Right ventricle myocardium superior (tissue), 1 donor: Measurements from ENCODE around the gene SIAH3. TPM values are rescaled to one million over a fixed set of nuclear protein-coding genes. Genes with fewer than 3 reads are reported as not detected.
A peak's percentile ranks its signal among the peaks of the same experiment; 100 is the strongest.
"Not testable (repeated sequence)": the region's sequence is repeated elsewhere in the genome, so short reads cannot be mapped to it uniquely, and the experiment has no call there.

ENCODE experiments used
- ATAC-seq: fragments of 200-7000 bp; cut with Tn5 transposase; one replicate; pipeline ENCODE4 v1.9.1; 2020; ENCODE audit warnings: mild to moderate bottlenecking; ENCODE audit not compliant: poor library complexity
- DNase-seq: peaks from one replicate; pipeline ENCODE4 v3.0.0-alpha.2; 2020
- intact Hi-C: fragments of 100-400 bp; cut with DNase I; formaldehyde crosslinking; loops from one replicate; pipeline ENCODE4 v1.11.2; 2022
- long read RNA-seq: library from polyadenylated mRNA; unstranded; transcript quantifications from one replicate; pipeline ENCODE4 v2.0.0, GENCODE V29; 2021
- total RNA-seq: library from RNA; stranded (reverse); fragmentation: NEBNext Ultra II Directional; extraction: Animal tissue kit (Norgen Biotek cat#: 25700); gene quantifications from one replicate; pipeline ENCODE4 v1.2.1, GENCODE V29; 2021
- donor health status: DM: no; HTN: yes; CAD: no; lungs with severe emphysema.

The SIAH3 gene, protein sequence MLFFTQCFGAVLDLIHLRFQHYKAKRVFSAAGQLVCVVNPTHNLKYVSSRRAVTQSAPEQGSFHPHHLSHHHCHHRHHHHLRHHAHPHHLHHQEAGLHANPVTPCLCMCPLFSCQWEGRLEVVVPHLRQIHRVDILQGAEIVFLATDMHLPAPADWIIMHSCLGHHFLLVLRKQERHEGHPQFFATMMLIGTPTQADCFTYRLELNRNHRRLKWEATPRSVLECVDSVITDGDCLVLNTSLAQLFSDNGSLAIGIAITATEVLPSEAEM
- not detected for total RNA-seq
- long read RNA-seq, partial matches to known transcripts: 0 of 1 reads
- long read RNA-seq, other reads (novel, unspliced or antisense): 1 of 1 reads

DNA sequence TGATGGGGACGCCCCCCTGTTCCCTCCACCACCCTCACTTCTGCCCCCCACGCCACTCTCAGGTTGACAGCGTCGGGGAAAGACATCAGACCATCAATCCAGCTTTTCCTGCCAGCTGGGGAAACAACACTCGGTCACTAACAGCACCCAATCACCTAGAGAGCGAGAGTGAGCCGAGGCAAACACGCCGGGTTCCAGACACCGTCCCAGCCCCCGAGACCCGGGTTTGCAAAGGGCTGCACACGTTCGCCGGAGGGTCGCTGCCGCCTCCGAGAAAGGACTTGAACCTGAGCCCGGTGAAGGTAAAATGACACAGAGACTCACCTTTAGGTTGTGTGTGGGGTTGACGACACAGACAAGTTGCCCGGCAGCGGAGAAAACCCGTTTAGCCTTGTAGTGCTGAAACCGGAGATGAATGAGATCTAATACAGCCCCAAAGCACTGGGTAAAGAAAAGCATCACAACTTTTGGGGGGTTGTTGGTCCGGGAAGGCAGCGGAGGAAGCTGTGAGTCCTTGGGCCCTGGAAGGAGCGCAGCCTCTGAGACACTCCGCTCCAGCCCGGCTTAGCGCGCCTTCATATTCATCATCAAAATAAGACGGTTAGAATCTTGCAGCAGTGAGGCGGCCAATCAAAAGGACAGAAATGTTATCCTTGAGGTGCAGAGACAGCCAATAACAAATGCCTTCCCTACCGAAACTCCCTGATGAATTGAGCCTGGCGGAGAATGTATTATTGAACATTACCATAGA lies at the start of gene SIAH3:
SIAH3 (minus strand) TSS at position 583 of the 751 bp plus-strand sequence; CDS start at position 459, 124 bp downstream.
- intact Hi-C loops: no loop called here
- no peak for DNase-seq
- peak; percentile 31 for ATAC-seq

DNA sequence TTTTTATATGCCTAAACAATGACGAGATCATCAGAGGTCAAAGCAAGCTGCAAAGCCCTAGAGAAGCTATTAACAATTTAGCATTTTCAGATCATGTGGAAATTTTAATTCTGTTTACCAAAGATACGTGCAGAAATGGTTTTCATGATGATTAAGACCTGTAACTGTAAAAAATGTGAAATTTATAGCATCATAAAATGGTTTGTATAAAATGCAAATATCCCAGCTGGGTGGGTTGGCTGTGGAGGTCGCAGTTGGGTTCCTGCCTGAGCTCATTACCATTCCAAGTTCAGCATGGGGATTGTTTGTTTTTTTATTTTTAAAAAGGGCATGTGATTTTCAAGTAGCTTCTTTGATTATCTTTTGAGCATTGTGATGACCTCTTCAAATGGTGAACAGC lies 47.9 kb upstream of the SIAH3 start:
- no peak for ATAC-seq
- DNase-seq: no peak
- intact Hi-C loops: no loop called here

DNA sequence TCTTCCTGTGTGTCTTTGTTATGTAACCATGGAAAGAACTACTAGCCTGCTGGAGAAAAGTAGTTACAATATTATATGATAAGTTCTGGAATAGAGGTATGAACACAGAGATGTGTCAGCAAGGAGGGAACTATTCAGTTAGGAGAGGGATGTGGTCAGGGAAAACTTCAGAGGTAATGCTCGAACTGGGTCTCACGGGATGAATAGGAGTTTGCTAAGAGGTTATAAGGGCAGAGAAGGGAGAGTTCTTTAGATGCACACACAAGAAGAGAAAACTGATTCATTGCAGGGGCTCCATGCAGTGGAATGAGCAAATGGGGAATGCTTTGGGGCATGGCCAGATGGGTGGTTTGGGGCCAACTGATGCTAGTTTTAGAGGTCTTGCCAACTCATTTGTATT lies 46.0 kb upstream of the SIAH3 start:
- no peak for DNase-seq
- intact Hi-C loops: no loop called here
- no peak for ATAC-seq

DNA sequence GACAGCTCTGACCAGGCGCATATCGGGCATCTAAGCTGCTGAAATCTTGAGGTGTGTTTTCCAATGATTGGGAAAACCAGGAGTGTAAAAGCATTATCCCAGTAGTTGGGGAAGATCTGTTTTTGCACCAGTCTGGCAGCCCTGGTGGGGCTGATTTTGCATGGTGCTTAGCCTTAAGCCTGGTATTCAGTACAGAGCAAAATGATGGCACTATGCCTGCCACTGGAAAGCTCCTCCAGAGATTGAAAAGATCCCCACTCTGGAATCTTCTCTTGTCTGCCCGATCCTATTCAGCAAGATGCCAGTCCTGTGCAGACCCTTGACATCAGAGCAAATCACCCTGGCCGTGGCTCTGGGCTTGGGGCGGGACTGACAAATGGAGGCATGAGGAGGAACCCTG lies 44.7 kb upstream of the SIAH3 start:
- intact Hi-C loops: no loop called here
- ATAC-seq (no peak), DNase-seq (no peak)

DNA sequence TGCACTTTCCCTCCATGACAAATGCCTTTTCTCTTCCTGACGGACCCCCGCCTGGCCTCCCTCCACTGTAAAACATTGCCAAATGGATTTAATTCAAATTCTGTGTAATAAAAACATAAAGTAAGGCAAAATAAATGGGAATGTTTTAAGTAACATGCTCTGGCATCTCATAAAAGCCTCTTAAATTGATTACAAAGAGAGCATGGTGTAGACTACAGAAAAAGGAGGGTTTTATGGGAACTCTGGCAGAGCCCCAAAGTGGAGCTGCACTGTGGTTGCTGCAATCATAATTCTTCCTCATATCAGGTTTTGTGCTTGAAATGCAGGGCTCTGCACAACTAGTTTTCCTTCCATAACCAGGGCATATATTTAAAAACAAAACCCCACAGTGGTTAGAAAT lies 44.3 kb upstream of the SIAH3 start:
- DNase-seq (no peak), ATAC-seq (no peak)
- intact Hi-C loops: no loop called here

DNA sequence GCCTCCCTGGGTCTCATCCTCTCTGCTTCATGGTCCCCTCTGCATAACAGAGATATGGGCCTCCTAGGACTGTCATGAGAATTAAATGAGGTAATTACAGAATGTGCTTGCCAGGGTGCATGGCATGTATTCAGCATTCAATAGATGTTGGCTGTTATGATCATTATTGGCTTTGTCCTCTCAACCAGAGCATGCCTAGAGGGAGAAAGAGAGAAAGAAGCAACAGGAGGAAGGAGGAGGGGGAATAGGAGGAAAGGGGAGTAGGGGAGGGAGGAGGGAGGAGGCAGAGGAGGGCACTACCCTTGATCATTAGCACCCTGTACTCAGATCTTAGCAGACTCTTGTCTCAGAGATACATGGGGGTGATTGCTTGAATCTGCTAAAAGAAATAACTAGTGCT lies 41.0 kb upstream of the SIAH3 start:
- intact Hi-C loops: no loop called here
- DNase-seq (no peak), ATAC-seq (no peak)

DNA sequence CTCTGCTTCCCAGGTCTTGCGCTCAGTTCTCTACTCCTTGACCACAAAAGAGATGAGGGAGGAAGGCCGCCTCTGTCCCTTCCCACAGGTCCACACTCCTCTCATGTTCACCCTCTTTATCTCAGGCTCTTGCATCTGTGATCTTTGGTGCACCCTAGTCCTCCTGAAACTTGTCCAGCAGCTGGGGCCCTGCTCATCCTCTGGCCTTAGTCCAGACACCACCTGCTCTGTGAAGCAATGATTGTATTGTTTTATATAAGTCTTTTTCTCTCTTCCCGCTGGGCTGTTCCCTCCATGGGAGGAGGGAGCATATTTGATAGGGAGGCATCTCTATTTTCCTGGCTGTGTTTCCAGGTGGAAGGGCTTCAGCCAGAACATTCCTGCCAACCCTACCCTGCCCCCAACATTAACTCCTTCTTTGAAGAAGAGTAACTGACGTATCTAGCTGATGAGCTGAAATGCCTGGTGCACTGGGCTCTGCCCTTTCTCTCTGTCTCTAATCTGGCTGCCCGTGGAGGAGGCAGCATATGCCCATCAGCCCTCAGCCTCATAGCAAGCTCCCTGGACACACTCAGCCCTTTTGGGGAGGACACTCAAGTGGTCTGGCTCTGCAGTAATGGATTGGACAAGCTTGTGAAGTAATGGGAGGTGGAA lies 38.2 kb upstream of the SIAH3 start:
- DNase-seq (no peak), ATAC-seq (peak; percentile 52)
- intact Hi-C loops: no loop called here

DNA sequence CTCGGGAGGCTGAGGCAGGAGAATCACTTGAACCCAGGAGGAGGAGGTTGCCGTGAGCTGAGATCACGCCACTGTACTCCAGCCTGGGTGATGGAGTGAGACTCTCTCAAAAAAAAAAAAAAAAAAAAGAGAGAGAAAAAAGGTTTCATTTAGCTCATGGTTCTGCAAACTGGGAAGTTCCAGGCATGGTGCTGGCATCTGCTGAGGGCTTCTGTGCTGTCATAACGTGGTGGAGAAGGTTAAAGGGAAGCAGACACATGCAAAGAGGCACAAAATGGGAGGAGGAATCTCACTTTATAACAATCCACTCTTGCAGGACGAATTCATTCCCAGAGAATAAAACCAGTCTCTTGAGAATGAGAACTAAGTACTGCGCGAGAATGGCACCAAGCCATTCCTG lies 34.9 kb upstream of the SIAH3 start:
- ATAC-seq (no peak), DNase-seq (no peak)
- intact Hi-C loops: no loop called here

DNA sequence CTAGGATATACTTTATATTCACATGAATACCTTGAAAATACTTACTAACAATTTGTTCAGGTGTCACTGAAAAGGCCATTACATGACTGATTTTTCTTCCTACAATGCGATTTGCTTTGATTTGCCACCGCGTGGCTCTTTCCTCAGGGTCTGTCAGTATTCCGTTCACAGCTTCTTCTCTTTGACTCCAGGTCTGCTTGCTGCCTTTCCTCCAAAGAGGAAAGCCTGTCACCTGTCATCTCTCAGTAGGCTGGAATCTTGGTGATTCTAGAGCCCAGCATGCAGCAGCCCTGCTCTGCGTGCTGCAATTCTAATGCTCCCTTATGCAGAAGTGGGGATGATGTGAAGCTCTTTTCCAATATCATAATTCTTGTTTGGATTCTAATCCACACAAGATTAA lies 33.6 kb upstream of the SIAH3 start:
- intact Hi-C loops: no loop called here
- no peak for DNase-seq
- ATAC-seq: no peak

DNA sequence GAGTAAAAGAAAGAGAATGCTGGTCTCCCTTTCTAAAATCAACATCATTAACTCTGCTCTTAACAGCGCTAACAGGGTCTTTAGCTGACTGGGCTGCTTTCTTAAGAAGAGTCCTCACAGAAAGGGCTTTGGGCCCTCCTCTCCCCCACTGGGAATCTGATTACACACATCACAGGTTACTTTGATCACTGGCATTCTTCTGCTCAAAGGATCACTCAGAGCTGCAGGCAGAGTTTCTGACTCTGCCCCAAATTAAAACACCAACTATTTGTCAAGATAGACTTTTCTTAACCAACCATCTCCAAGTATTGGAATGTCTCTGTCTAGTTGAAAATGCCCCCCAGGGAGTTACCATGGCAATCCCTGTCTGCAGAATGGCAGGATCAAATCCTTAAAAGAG lies 31.1 kb upstream of the SIAH3 start:
- intact Hi-C loops: no loop called here
- DNase-seq (no peak), ATAC-seq (no peak)

DNA sequence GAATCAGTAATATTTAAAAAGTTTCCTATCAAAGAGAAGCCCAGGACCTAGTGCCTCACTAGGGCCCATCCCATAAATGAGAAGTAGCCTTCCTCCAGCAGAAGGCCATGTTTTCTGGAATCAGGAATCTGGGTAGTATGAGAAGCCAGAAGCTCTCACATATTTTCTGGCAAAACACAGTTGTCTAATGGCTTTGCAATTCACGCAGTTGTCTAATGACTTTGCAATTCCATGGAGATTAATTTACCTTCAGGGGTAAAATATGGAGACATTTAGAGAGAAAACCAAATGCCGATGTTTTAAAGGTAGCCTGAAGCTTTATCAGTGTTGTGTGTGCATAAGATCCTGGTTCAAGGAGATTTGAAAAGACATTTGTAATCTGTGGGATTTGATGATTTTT lies 29.8 kb upstream of the SIAH3 start:
- ATAC-seq (no peak), DNase-seq (no peak)
- intact Hi-C loops: no loop called here

DNA sequence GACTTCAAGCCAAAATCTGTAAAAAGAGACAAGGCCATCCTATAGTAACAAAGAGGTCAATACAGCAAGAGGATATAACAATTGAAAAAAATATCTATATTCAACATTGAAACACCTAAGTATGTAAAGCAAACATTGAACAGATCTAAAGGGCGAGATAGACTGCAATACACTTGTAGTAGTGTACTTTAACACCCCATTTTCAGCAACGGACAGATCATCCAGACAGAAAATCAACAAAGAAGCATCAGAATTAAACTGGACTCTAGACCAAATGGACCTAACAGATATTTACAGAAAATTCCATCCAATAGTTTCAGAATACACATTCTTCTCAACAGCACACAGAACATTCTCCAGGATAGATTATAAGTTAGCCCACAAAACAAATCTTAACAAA lies 28.7 kb upstream of the SIAH3 start:
- ATAC-seq (no peak), DNase-seq (no peak)
- intact Hi-C loops: no loop called here

DNA sequence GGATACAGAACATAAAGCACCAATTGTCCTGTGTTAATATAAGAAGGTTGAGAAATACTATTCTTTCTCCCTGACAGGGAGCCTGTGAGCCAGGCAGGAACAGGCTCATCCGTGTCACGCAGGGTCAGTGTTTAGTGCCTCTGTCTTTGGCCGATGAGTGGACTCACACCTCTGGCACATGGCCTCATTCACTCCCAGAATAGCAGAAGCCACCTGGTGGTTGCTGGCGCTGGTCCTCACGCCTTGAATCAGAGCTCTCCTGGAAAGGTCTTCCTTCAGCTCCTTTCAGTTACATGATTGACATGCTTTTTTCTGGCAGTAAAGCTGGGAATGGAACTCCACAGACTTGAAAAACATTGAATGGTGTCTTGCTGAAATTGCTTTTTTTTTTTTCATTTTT lies 28.1 kb upstream of the SIAH3 start:
- intact Hi-C loops: no loop called here
- ATAC-seq (peak; percentile 97), DNase-seq (peak; percentile 75)

DNA sequence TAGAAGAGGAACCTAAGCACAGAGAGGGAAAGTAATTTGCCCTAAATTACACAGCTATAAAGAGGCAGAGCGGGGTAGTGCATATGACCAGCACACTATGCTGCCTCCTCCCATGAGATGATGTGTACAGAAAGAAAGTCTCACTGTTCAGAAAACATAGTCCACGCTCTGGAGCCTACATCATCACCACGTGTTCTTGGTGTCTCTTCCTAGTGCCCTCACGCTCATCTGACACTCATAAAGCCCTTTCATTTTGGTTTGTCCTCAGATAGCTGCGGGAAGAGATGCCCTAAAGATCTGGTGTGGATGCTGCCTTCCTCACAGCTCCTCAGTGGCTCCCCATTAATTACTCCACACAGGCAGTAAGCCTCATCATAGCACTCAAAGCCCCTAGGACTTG lies 27.4 kb upstream of the SIAH3 start:
- intact Hi-C loops: no loop called here
- ATAC-seq (no peak), DNase-seq (no peak)

DNA sequence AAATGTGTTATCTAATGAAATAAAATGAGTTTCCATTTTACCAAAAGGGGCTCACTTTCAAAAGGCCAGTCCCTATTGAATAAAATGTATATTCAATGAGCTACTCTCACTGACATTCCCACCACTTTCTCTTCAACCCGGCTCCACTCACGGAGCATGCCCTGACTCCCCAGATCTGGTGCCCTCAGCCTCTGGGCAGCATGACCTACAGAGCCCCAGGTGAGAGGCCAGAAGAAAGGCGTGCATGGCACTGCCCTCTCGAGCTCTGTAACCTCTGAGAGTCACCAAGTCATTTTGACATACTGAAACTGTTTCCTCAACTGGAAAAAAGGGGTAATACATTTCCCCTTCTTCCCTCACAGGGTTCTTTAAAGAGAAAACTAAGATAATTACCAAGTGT lies 25.2 kb upstream of the SIAH3 start:
- intact Hi-C loops: no loop called here

DNA sequence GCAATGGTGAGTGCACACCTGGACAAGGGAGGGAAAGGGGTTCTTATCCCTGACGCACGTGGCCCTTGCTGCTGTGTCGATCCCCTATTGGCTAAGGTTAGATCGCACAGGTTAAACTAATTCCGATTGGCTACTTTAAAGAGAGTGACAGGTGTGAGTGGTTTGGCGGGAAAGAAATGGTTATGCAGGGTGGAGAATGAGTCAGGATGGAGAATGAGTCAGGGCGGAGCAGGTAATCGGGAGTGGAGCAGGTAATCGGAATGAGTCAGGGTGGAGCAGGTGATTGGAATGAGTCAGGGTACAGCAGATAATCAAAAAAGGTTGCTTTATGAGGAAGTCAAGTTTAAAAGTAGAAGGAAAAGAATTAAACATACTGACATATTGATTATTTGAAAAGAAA lies 24.4 kb upstream of the SIAH3 start:
- intact Hi-C loops: no loop called here
- DNase-seq (no peak), ATAC-seq (no peak)

More for the DNA sequence above, 25.2 kb upstream of the SIAH3 start:
- DNase-seq (no peak), ATAC-seq (no peak)

DNA sequence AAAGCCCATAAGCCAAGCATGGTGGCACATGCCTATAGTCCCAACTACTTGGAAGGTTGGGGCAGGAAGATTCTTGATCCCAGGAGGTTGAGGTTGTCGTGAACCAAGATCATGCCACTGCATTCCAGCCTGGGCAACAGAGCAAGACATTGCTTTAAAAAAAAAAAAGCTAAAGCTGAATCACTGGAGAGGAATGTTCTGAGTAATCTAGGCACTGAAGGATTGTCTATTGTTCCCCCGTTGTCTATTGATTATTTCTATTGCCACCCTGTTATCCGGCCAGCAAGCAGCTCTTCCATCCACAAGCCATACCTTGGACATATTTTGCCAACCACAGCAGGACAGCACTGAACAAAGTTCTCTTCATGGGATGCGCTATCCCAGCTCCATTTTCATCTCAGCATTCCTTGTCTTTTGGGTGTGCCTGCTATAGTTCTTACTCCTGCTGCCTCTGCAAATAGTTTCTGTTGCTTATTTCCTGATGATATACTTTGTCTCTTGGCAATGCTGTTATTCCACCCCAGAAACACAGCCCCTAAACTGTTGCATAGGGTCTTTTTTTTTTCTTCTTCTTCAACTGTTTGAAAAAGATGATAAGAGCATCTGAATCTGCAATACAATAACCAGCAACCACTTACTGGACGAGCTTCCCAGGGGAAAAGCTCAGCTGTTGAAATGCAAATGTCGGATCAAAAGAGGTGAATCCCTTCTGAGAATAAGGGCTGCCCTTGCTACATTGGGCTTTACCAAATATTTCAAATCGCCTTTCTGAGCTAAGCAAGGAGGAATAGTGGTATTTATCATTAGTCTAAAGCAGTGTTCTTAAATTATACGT lies 22.2 kb upstream of the SIAH3 start:
- ATAC-seq: no peak
- DNase-seq: no peak
- intact Hi-C loops: no loop called here

DNA sequence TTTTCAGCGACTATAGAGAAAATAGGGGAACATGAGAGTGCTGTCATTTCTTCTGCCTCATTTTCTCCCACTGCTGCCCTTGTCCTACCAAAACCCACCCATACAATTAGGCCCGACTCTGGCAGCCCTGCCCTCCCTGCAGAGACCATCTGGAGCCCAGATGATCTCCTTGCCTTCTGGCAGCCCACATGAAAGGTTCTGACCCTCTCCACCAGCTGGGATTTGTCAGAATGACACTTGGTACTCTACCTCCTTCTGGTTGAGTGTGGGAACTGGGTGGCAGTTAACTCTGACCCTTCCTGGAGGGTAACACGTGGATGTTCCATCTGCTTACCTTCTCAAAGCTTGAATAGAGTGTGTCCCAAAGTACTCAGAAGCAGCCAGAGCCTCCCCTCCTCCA lies 21.0 kb upstream of the SIAH3 start:
- DNase-seq: no peak
- intact Hi-C loops: no loop called here
- no peak for ATAC-seq

DNA sequence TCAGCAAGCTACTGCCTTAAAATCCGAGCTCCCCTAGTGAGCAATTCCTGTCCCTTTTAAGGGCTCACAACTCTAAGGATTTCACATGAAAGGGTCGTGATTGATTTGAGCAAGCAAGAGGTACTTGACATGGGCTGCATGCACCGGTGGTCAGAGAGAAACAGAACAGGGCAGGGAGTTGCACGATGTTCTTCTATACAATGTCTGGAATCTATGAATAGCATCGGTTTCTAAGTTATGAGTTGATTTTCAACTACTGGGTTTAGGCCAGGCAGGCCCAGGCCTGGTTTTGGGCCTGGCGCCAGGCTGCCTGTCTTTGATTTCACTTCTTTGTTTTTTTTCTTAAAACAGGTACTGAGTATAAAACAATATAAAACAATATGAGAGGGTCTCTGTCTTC lies 19.6 kb upstream of the SIAH3 start:
- ATAC-seq, DNase-seq, intact Hi-C loops: not testable (repeated sequence)
